Caki2 (cell line): ENCODE measurements around the gene SH3BGR. TPM values are rescaled to one million over a fixed set of nuclear protein-coding genes. Genes with fewer than 3 reads are reported as not detected.
"Not testable (repeated sequence)": the region's sequence is repeated elsewhere in the genome, so short reads cannot be mapped to it uniquely, and the experiment has no call there.

Experiments used
- DNase-seq: peaks from one replicate; pipeline ENCODE4 v3.0.0-alpha.2; 2015; ENCODE audit warnings: low read depth
- in situ Hi-C: cut with HindIII; loops from 2 replicates; pipeline ENCODE4 v1.10.0; 2016; ENCODE audit warnings: low sequenced_read_pairs, low pct_unique_long_range_greater_than_20kb, mixed read lengths
- total RNA-seq: library from RNA; depleted of rRNA; stranded (reverse); fragments of >200 nt; shearing (Covaris generic); gene quantifications from 2 replicates; pipeline ENCODE4 v1.2.3, GENCODE V29; 2014; ENCODE audit warnings: low replicate concordance; rRNA removed

Gene SH3BGR
- total RNA-seq = 3.6 and 7.8 TPM in 2 replicates

DNA sequence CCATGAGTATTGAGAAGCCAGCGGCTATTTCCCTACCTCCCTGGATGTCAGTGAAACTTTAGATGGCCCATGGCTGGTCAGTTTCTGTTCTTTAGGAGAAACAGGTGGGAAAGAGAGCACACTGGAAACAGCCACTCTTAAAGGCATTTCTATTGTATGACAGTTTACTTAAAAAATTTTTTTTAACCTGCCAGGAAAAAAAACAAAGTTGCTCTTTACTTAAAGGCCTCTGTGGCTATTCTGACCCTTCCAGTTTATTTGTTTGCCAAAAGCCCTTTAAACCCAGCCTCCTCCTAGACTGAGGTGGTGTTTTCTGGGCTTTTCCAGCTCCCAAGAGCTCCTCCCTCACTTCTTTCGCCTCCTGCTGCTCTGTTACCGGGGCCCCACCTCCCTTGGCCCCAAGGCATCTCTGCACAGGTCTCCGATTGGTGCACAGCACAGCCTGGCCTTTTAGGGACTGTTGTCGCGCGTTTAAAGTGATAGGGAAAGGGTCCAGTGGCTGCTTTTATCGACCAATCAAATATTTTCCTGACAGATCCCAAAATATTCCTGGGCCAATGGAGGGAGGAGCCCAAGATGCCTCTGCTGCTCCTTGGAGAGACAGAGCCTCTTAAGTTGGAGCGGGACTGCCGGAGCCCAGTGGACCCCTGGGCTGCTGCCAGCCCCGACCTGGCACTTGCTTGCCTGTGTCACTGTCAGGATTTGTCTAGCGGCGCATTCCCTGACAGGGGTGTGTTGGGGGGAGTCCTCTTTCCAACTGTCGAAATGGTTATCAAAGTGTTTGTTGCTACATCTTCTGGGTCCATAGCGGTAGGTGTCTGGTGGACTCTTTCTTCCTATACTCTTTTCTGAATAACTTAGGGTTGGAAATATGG, at the start of gene SH3BGR:
SH3BGR (plus strand) TSS at position 639 of the 875 bp plus-strand sequence; CDS start at position 766, 127 bp downstream.
- in situ Hi-C loops = no loop called here
- no peak for DNase-seq

DNA sequence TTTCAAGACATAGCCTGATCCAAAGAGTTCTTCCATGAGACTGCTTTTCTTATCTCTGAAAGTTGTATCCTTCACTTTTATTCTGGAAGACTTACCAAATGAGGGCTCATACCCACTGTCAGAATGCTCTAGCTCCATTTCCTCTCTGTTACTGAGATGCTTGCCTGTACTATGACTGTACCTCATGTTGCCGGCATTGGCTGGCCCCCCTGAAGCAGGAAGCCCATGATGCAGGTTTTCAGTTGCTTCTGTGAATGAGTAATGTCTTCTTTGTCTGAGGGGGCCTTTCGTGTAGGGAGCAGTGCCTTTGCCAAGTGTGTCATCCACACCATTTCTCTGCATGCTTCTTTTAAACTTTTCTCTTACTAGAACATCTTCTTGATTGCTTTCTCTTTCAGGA, 45.7 kb upstream of the SH3BGR start:
- no peak for DNase-seq
- in situ Hi-C loops = no loop called here

DNA sequence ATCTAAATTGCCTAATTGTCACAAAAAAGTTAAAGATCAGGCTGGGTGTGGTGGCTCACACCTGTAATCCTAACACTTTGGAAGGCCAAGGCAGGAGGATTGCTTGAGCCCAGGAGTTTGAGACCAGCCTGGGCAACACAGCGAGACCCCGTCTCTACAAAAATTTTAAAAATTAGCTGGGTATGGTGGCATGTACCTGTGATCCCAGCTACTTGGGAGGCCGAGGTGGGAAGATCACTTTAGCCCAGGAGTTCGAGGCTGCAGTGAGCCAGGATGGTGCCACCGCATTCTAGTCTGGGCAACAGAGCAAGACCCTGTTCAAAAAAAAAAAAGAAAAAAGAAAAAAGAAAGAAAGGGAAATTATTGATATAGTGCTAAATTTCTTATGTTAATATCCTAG, 32.6 kb upstream of the SH3BGR start:
- DNase-seq, in situ Hi-C loops: not testable (repeated sequence)

DNA sequence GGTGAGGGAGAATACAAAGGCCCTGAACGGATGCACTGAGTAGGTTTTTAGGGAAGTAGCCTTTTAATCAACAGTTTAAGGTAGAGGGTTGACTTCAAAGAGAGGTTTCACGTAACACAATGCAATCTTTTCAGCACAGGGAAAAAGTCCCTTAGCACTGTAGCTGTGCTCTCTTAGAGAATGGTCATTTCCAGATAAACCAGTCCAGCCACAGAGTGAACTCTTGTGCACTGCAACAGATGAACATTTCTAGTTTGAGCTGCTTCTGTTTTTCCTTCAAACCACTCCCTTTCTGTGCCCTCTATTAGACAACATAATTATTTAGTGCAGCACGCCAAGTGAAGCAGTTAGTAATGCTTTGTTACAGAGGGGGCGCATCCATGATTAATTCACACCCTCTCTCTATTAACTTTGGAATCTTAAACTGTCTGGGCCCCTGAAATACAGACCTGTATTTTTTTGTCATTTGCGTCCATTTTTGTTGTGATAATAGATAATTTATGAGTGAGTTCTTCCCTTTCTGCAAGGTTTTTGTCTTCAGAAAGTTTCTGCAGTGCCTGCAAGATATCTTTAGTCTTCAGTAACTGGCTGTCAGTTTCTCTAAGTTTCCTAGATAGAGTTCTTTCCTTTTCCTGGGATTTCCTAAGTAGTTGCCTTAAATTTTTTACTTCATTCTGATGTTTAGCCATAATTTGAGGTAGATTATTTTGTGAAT, 29.1 kb upstream of the SH3BGR start:
- in situ Hi-C loops = no loop called here
- DNase-seq = no peak

DNA sequence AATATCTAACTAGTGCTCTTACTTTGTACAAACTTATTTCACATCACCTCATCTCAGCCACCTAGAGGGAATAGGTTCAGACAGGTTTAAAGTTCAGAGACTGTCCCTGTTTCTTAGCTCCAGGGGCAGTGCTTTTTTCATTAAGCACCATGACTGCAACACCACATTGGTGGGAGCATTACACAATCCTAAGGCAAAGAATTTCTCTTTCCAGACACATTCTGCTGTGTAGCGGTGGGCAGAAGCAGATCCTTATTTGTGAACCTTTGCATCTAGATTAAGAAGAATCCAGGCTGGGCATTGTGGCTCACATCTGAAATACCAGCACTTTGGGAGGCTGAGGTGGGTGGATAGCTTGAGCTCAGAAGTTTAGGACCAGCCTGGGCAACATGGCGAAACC, 22.3 kb upstream of the SH3BGR start:
- DNase-seq = no peak
- in situ Hi-C loops = no loop called here

DNA sequence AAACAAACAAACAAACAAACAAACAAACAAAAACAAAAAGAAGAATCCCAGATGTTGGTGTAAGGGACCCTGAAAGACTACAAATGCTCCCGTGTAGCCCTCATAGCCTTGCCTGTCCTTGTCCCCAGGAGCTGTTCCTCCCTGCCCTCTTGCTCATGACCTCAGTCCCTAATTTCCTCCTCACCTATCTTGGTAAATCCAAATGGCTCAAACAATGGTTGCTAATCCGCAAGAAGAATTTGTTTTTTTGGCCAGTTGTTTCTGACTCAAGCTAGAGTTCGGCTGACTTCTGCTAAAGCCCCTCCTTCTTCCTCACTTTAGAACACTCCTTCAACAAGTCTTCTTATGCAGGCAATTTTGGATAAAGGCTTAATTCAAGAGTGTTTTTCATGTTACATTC, 21.8 kb upstream of the SH3BGR start:
- in situ Hi-C loops = no loop called here
- DNase-seq = no peak

DNA sequence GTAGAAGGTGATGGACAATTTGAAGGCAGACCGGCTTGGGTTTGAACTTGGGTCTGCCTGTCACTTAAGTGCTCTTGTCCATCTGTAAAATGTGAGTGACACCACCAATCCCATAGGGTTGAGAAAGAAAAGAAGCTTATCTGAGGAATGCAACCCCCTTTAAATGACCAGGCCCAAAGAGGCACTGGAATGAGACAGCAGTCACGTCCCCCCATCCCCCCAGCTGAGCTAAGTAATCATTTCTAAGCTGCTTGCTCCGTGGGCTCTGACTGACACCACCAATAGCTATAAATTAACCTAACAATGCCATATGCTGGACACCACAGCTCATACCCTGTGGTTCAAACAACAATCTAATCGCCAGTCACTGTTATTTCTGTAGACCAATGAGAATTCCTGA, 21.3 kb upstream of the SH3BGR start:
- in situ Hi-C loops = no loop called here
- DNase-seq = no peak

DNA sequence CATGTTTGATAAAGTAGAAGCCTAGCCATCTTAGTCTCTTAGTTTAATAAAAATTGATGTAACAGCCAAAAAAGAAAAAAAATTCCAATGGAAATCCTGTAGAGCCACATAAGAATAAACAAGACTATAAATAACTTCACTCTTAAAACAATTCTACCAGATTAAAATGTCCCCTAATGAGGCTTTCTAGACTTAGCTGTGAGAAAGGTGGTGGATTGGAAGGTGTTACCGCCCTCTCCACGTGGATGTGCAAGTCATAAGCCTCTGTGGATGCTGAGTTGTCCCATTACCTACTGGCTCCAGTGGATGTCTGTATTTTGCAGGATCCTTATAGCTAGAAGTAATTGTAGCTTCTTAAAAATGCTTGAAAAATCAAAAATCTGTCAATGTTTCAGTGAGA, 20.8 kb upstream of the SH3BGR start:
- DNase-seq = no peak
- in situ Hi-C loops = no loop called here

DNA sequence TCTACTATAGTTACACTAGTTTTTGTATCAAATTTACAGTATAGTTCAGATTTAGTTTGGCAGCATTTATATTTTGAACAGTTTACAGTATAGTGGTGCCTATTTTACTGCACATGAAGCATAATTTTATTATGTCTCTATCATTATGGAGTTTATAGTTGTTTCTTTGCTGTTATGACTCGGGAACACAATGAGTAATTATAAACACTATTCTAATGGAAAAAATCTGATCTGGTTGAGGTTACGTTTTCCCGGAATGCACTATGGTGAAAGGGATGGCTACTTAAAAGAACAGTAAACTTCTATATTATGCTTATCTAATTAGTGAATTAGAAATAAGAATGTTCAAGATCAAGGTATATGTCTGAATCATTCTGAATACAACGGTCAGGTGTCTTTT, 16.8 kb upstream of the SH3BGR start:
- in situ Hi-C loops = no loop called here
- DNase-seq = no peak

DNA sequence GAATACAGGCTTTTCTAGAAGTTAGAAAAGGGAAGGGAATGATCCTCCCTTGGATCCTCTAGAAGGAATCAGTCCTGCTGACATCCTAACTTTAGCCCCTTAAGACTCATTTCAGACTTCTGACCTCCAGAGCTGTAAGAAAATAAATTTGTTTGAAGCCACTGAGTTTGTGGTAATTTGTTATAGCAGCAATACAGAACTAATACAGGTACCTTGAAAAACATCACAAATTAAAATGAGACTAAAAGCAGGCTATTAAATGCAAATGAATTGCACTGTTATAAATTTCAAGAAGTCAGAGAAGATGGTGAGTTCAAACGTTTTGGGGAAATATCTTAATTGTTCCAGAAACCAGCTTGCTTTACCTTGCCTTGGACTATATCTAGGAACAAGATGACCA, 12.5 kb upstream of the SH3BGR start:
- in situ Hi-C loops = no loop called here
- DNase-seq = no peak

DNA sequence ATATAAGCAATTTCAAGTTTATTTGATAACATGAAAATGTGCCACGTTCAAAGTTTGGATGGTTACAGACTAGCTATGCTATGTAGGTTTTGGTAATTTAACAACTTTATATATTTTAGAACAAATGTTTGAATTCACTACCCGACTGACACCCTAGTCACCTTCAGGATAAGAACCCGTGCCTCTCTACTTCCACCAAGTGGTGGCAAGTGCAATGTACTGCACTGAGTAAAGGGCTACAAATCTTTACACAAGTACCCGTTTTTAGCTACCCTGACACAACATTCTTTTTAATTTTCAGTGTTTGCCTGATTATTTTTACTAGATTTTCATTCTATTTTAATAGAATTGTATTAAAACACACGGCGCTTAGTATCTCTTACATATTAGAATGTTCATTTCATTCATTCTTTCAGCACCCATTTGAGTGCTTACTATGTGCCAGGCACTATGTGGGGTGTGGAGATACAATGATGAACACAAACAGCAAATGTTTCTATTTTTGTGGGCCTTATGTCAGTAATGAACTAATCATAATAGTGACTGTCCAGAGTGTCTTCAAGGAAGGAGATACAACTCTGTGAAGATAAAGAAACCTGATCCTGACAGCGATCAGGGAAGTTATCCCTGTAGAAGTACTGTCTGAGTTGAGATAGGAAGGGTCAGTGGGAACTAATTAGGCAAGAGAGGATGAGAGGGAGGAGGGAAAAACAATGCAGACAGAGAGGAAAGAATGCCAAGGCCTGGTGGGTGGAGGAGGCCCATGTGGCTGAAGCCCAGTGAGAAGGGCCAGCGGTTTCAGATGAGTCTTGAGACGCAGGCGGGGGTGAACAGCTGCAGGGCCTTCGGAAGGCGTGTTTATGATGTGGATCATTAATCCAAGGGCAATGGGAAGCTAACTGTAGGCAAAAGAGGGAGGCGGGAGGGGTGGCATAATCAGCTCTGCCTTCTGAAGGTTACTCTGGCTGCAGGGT, 10.0 kb upstream of the SH3BGR start:
- in situ Hi-C loops = no loop called here
- no peak for DNase-seq

DNA sequence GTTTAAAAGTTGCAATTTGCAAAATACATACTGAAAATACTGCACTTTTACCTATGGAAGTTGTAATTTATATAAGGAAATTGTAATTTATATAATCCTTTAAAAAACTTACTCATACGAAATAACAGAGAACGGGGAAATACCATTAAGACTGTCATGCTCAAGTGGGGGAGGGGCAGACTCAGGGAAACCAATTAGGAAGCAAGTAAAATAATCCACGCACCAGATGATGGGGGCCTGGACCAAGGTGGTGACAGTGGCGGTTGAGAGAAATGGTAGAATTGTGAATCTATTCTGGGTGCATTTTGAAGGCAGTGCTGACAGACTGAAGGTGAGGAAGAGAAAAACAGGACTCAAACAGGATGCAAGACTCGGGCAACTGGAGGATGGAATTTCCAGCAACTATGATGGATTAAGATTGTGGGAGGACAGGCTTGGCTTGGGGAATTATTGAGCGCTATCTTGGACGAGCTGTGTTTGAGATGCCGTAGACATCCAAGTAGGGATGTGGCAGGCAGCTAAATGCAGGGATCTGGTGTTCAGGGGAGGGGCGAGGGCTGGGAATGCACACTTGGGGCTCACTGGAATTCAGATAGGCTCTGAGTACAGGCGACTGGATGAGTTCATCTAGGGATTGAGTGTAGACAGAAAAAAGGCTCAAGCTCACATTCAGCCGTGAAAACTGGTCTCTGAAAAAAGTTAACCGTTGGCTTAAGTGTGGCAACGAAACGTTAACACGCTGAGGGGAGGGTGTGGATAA, 7.2 kb upstream of the SH3BGR start:
- DNase-seq = no peak
- in situ Hi-C loops = no loop called here

DNA sequence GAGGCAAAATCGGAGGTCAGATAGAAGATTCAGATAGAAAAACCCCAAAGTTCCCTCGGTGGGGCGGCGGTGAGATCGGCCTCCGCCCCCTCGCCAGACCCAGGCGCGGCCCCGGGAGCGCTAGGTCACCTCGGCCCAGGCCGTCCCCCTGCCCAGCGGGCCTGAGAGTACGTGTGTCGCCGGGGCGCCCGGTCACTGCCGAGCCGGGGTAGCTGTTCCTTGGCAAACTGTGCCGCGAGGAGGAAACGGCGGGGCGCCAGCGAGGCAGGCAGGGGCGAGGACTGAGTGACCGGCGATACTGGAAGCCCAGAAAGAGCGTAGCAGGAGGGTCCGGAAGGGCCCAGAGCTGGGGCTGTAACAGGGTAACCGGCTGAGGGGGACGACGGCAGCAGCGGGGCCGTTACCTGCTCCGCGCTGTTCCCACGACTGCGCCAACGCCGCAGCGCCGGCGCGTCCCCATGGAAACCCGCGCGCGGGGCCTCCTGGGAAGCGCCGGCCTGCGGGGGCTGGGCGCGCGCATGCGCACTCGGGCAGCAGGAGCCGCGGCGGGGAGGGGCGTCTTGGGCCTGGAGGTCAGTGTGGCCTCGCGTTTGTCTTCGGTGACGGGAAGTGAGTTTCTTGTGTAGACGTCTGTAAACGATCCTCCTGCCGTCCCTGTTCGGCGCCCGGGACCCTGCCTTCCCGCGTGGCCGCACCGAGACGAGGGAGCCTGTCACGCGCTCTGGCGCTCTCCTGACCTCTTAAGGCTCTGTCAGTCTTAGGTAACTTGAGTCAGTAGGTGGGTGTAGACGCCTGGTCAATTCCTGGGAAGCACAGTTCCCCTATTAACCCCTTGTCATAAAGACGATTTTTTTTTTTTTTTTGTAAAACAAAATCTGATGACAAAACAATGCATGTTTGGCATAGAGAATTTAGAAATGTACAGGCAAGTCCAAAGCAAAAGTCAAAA, 6.2 kb upstream of the SH3BGR start, which contains the start of gene LCA5L:
LCA5L (minus strand) TSS at position 458 of the 949 bp plus-strand sequence. CDS start 17,285 bp downstream, outside the sequence.
- peak; percentile 92 for DNase-seq
- in situ Hi-C loops = no loop called here

DNA sequence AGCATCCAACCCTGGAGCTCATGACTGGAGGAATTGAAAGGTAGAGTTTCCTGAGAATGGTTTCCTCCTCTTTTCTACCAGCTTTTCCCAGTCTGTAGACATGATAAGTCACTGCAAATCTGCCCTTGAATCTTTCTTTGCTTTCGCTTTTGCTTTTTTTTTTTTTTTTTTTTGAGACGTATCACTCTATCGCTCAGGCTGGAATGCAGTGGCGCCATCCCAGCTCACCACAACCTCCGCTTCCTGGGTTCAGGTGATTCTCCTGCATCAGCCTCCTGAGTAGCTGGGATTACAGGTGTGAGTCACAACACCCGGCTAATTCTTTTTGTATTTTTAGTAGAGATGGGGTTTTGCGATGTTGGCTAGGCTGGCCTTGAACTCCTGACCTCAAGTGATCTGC, 4.5 kb upstream of the SH3BGR start:
- in situ Hi-C loops = no loop called here
- DNase-seq = no peak

DNA sequence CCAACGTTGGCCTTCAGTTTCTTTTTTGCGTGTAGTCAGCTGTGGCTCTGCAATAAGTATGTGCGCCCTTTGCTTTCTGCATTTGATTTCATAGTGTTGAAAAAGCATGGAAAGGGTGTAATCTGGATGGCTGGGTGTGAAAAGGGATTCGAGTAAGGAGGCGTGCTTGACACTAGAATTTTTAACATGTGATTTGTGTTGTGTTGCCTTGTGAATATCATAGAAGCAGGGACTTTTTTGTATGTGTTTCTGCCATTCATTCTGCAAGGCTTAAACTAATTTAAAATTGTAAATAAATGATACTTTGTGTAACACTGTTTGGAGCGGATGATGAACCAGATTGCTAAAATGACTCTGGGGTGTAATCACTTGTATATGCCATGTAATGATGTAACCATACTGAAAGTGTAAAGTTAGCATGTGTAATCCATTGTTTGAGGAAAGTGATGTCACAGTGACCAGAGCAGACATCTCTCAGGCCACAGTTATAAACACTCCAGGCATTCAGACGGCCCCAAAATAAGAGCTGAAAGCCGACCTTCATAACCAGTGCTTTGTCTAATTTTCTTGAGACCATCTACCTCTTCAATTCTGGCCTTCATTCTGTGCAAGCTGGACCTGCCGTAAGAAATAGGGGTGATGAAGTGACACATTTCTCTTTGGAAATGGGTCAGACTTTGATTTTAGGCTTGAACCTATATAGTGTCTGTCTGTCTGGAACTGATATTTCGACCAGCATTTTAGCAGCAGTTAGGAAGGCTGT, 618 bp downstream of the SH3BGR start:
- in situ Hi-C loops = no loop called here

DNA sequence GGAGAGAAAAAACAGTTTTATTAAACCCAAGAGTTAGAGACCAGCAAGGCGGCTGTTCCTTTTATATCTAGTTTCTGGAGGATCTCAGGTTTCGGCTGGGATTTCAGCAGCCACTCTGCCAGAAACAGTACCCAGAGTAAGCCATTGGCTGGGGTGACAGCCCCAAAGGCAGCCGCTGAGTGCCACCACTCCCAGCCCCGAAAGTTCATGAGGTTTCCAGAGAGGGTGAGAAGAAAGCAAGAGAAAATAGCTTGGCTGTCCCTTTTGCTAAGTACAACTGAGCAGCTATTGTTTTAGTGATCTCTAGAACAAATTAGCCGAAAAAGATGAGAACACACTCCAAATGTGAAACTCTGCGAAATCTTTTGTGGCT, 1.2 kb downstream of the SH3BGR start:
- DNase-seq = no peak
- in situ Hi-C loops = no loop called here

More for the DNA sequence above, 618 bp downstream of the SH3BGR start:
- DNase-seq = no peak
